Neuronal stem cell (in vitro differentiated cells): ENCODE measurements around the gene BMP8A.
"Not testable (repeated sequence)": the region's sequence is repeated elsewhere in the genome, so short reads cannot be mapped to it uniquely, and the experiment has no call there.

Experiments used
- DNase-seq: peaks from one replicate; pipeline ENCODE4 v3.0.0-alpha.2; 2013; ENCODE audit warnings: low spot score
- H2AFZ ChIP-seq: one replicate; pipeline ENCODE4 v1.6.1; 2013; ENCODE audit warnings: mild to moderate bottlenecking, low read length, inconsistent platforms
- H2AK5ac ChIP-seq: 2 replicates; pipeline ENCODE4 v1.6.1; 2013; ENCODE audit warnings: low read depth, mild to moderate bottlenecking, inconsistent platforms, low read length, moderate library complexity, mixed read lengths
- H2BK120ac ChIP-seq: 2 replicates; pipeline ENCODE4 v1.6.1; 2013; ENCODE audit warnings: low read depth, mild to moderate bottlenecking, inconsistent platforms, low read length, moderate library complexity, mixed read lengths
- H2BK12ac ChIP-seq: one replicate; pipeline ENCODE4 v1.6.1; 2013; ENCODE audit warnings: low read length, inconsistent platforms
- H2BK15ac ChIP-seq: 2 replicates; pipeline ENCODE4 v1.6.1; 2013; ENCODE audit warnings: mild to moderate bottlenecking, low read length, inconsistent platforms, mixed read lengths
- H2BK5ac ChIP-seq: one replicate; pipeline ENCODE4 v1.6.1; 2013; ENCODE audit warnings: inconsistent platforms, mild to moderate bottlenecking, low read length, moderate library complexity
- H3K14ac ChIP-seq: one replicate; pipeline ENCODE4 v1.6.1; 2013; ENCODE audit warnings: low read length, inconsistent platforms
- H3K18ac ChIP-seq: 2 replicates; pipeline ENCODE4 v1.6.1; 2013; ENCODE audit warnings: low read length, inconsistent platforms
- H3K23ac ChIP-seq: 2 replicates; pipeline ENCODE4 v1.6.1; 2013; ENCODE audit warnings: low read depth, mild to moderate bottlenecking, mixed read lengths, low read length, inconsistent platforms; ENCODE audit not compliant: poor library complexity
- H3K27ac ChIP-seq: replicated peaks from 3 replicates; pipeline ENCODE4 v1.5.1; 2013; ENCODE audit warnings: low read length, inconsistent platforms
- H3K27me3 ChIP-seq, 3 experiments: 2 replicates each; pipeline ENCODE4 v1.6.1; 2013; ENCODE audit warnings: low read length in 3 of 3, mild to moderate bottlenecking in 2 of 3, inconsistent platforms in 1 of 3, low read depth in 1 of 3, mixed read lengths in 1 of 3, moderate library complexity in 1 of 3; ENCODE audit not compliant: control insufficient read depth in 3 of 3, insufficient read depth in 3 of 3
- H3K36me3 ChIP-seq, 2 donors: replicated peaks in 1 of 2; 2 replicates each; pipeline ENCODE4 v1.6.1; 2013; ENCODE audit warnings: low read length in 2 of 2; ENCODE audit not compliant: control insufficient read depth in 2 of 2, insufficient read depth in 2 of 2
- H3K4ac ChIP-seq: 2 replicates; pipeline ENCODE4 v1.6.1; 2013; ENCODE audit warnings: inconsistent platforms, mild to moderate bottlenecking, low read length, moderate library complexity
- H3K4me1 ChIP-seq, 2 donors: 1 replicate in 1 of 2; 2 replicates in 1 of 2; pipeline ENCODE4 v1.6.1; 2013; ENCODE audit warnings: low read length in 2 of 2, low read depth in 1 of 2; ENCODE audit not compliant: control insufficient read depth in 2 of 2, insufficient read depth in 1 of 2
- H3K4me2 ChIP-seq: one replicate; pipeline ENCODE4 v1.6.1; 2013; ENCODE audit warnings: mild to moderate bottlenecking, low read length, inconsistent platforms; ENCODE audit not compliant: insufficient read depth, poor library complexity, severe bottlenecking
- H3K4me3 ChIP-seq, 2 donors: 2 replicates each; pipeline ENCODE4 v1.5.1; 2013; ENCODE audit warnings: low read length in 2 of 2, mild to moderate bottlenecking in 2 of 2, inconsistent platforms in 1 of 2, moderate library complexity in 1 of 2
- H3K79me1 ChIP-seq: one replicate; pipeline ENCODE4 v1.6.1; 2013; ENCODE audit warnings: low read depth, mild to moderate bottlenecking, inconsistent platforms, low read length, moderate library complexity
- H3K9ac ChIP-seq: one replicate; pipeline ENCODE4 v1.6.1; 2013; ENCODE audit warnings: mild to moderate bottlenecking, low read depth, low read length, inconsistent platforms; ENCODE audit not compliant: poor library complexity
- H3K9me3 ChIP-seq, 2 donors: replicated peaks in 1 of 2; 2 replicates each; pipeline versions ENCODE3 to v1.6.1; 2013; ENCODE audit warnings: low read length in 2 of 2, mild to moderate bottlenecking in 2 of 2, inconsistent platforms in 1 of 2, low read depth in 1 of 2, mixed read lengths in 1 of 2, moderate library complexity in 1 of 2; ENCODE audit not compliant: control insufficient read depth in 2 of 2, insufficient read depth in 1 of 2
- H4K8ac ChIP-seq: one replicate; pipeline ENCODE4 v1.6.1; 2013; ENCODE audit warnings: low read depth, mild to moderate bottlenecking, inconsistent platforms, low read length, moderate library complexity
- H4K91ac ChIP-seq: one replicate; pipeline ENCODE4 v1.6.1; 2013; ENCODE audit warnings: low read length, low read depth, mild to moderate bottlenecking, inconsistent platforms; ENCODE audit not compliant: poor library complexity
- WGBS, 2 donors: extraction: QIAGEN DNeasy Blood & Tissue Kit; methylation state at CpG; one replicate each; pipeline ENCODE4 v1.1.7; 2013; ENCODE audit warnings: missing lambda C conversion rate in 2 of 2, mixed read lengths in 1 of 2; ENCODE audit not compliant: insufficient read length in 2 of 2, insufficient replicate concordance in 1 of 2; ENCODE audit errors: extremely low coverage in 2 of 2; 5-methylcytosine and 5-hydroxymethylcytosine counted together

Gene BMP8A

DNA sequence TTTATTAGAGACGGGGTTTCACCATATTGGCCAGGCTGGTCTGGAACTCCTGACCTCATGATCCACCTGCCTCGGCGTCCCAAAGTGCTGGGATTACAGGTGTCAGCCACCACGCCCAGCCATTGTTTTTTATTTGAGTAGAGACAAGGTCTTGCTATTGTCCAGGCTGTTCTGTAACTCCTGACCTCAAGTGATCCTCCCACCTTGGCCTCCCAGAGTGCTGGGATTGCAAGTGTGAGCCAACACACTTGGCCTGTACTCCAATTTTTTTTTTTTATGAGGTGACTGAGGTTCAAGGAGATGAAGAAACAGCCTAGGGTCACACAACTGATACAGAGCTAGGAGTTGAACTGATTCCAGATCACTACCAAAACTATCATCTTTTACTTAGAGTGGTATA, 41.4 kb upstream of the BMP8A start:
- not testable (repeated sequence) for H3K27ac ChIP-seq, H4K91ac ChIP-seq, H2BK5ac ChIP-seq, H4K8ac ChIP-seq, H3K79me1 ChIP-seq, DNase-seq, H3K4me1 ChIP-seq, H3K18ac ChIP-seq, H3K9me3 ChIP-seq, H3K14ac ChIP-seq, H3K9ac ChIP-seq, H3K27me3 ChIP-seq, H2BK12ac ChIP-seq, H2AFZ ChIP-seq, H3K23ac ChIP-seq, H2BK120ac ChIP-seq, H3K4ac ChIP-seq, H2BK15ac ChIP-seq, H2AK5ac ChIP-seq, H3K4me3 ChIP-seq, H3K4me2 ChIP-seq
- WGBS, 2 donors, result no CpG with 5 or more reads among the region's 4 CpGs
- H3K36me3 ChIP-seq, result peaks cover 56 to 96% of the 10 kb centered on the region in 2 donors

DNA sequence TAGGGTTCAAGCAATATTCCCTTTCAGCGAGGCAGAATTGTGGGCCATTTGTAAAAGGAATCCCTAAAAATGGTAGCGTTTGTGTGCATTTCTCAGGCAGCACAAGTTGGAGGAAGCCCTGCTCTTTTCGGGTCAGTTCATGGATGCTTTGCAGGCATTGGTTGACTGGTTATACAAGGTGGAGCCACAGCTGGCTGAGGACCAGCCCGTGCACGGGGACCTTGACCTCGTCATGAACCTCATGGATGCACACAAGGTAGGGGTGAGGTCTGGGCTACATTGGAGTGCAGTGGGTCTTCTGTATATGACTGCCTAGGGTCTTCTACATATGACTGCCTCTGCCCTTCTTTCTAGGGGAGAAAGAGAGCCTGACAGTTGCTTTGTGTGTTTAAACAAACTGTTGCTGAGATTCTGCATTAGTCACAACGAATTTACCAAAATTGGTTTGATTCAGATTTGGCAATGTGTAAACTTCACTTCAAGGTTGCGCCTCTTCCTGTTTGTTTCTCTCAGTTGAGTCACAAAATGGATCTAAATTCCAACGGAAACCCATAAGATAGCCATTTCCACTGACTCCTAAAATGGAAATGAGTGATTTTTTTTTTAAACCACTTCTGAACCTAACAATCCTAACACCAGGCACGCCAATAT, 40.4 kb upstream of the BMP8A start:
- H3K36me3 ChIP-seq, result peaks cover 57 to 96% of the 10 kb centered on the region in 2 donors
- H4K8ac ChIP-seq, result no peak overlapping the region
- no peaks in the 10 kb centered on the region for H3K4me1 ChIP-seq
- no peak overlapping the region for H2BK15ac ChIP-seq
- no peak overlapping the region for H2BK5ac ChIP-seq
- H3K4me2 ChIP-seq, result no peak overlapping the region
- no peak overlapping the region for H2AFZ ChIP-seq
- no peak overlapping the region for H3K4ac ChIP-seq
- no peaks in the 10 kb centered on the region for H3K9me3 ChIP-seq
- no peak overlapping the region for H2BK120ac ChIP-seq
- no CpG with 5 or more reads among the region's 10 CpGs for WGBS, 2 donors
- no peak overlapping the region for H3K4me3 ChIP-seq
- no peak overlapping the region for H3K14ac ChIP-seq
- H3K27ac ChIP-seq, result no peak overlapping the region
- no peaks in the 10 kb centered on the region for H3K79me1 ChIP-seq
- no peak overlapping the region for H3K18ac ChIP-seq
- no peak for DNase-seq
- H3K23ac ChIP-seq, result no peak overlapping the region
- no peak overlapping the region for H2BK12ac ChIP-seq
- H3K9ac ChIP-seq, result no peak overlapping the region
- H4K91ac ChIP-seq, result no peak overlapping the region
- no peak overlapping the region for H2AK5ac ChIP-seq
- no peaks in the 10 kb centered on the region for H3K27me3 ChIP-seq

DNA sequence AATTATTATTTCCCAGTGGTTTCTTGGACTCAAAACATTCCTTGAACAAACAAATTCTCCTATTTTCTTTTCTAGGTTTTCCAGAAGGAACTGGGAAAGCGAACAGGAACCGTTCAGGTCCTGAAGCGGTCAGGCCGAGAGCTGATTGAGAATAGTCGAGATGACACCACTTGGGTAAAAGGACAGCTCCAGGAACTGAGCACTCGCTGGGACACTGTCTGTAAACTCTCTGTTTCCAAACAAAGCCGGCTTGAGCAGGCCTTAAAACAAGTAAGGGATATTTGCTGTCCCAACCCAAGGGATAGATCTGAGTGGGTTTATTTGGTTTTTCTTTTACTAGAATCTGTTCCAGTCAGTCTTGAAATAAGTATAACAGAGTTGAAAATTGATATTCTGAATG, 39.4 kb upstream of the BMP8A start:
- Histone ChIP-seq H2BK12ac (no peak overlapping the region), H4K8ac (no peak overlapping the region), H2AK5ac (no peak overlapping the region), H3K27ac (no peak overlapping the region), H3K9me3 (no peaks in the 10 kb centered on the region), H2AFZ (no peak overlapping the region), H3K4me2 (no peak overlapping the region), H3K18ac (no peak overlapping the region), H2BK120ac (no peak overlapping the region), H2BK15ac (no peak overlapping the region), H2BK5ac (no peak overlapping the region), H3K4me3 (no peak overlapping the region), H3K79me1 (no peaks in the 10 kb centered on the region), H3K14ac (no peak overlapping the region), H3K9ac (no peak overlapping the region), H4K91ac (no peak overlapping the region), H3K36me3 (peaks cover 63 to 96% of the 10 kb centered on the region in 2 donors), H3K4ac (no peak overlapping the region), H3K27me3 (no peaks in the 10 kb centered on the region), H3K23ac (no peak overlapping the region), H3K4me1 (no peaks in the 10 kb centered on the region)
- no peak for DNase-seq
- WGBS, 2 donors, result no CpG with 5 or more reads among the region's 7 CpGs

DNA sequence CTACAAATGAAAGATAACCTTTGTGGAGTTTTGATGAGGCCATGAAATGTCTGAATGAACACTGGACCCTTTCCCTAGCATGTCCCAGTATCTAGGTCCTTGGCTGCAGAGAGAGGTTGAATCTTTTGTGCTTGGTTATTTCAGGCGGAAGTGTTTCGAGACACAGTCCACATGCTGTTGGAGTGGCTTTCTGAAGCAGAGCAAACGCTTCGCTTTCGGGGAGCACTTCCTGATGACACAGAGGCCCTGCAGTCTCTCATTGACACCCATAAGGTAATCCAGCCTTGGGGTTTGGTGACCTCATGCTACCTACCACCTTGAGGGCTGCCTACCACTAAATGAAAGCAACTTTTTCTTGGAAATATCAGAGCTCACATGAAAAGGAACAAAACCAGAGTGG, 38.9 kb upstream of the BMP8A start:
- H3K4me1 ChIP-seq, result no peaks in the 10 kb centered on the region
- no peak for DNase-seq
- no peak overlapping the region for H2BK120ac ChIP-seq
- no peak overlapping the region for H4K8ac ChIP-seq
- H4K91ac ChIP-seq, result no peak overlapping the region
- H3K18ac ChIP-seq, result no peak overlapping the region
- no peak overlapping the region for H3K4me2 ChIP-seq
- no peak overlapping the region for H2BK5ac ChIP-seq
- no peak overlapping the region for H2BK12ac ChIP-seq
- H3K79me1 ChIP-seq, result peaks cover 2% of the 10 kb centered on the region
- H3K4ac ChIP-seq, result no peak overlapping the region
- no peak overlapping the region for H3K14ac ChIP-seq
- H3K23ac ChIP-seq, result no peak overlapping the region
- H3K9me3 ChIP-seq, result no peaks in the 10 kb centered on the region
- peaks cover 65 to 96% of the 10 kb centered on the region in 2 donors for H3K36me3 ChIP-seq
- no CpG with 5 or more reads among the region's 5 CpGs for WGBS, 2 donors
- no peak overlapping the region for H2AFZ ChIP-seq
- H3K27ac ChIP-seq, result no peak overlapping the region
- no peak overlapping the region for H2AK5ac ChIP-seq
- no peaks in the 10 kb centered on the region for H3K27me3 ChIP-seq
- H3K4me3 ChIP-seq, result no peak overlapping the region
- no peak overlapping the region for H2BK15ac ChIP-seq
- no peak overlapping the region for H3K9ac ChIP-seq
